Muscle of leg (tissue), 11 donors: ENCODE data around the gene HBA2. TPM values are rescaled to one million over a fixed set of nuclear protein-coding genes. Genes with fewer than 3 reads are reported as not detected.
A peak's percentile ranks its signal among the peaks of the same experiment; 100 is the strongest.

Experiments
- DNase-seq: peaks from one replicate; pipeline ENCODE4 v3.0.0; 2013
- H3K27ac ChIP-seq: one replicate; pipeline ENCODE4 v1.5.1; 2013; ENCODE audit warnings: mild to moderate bottlenecking, low read length, control low read depth
- H3K27me3 ChIP-seq: one replicate; pipeline ENCODE4 v1.6.1; 2013; ENCODE audit warnings: low read length; ENCODE audit not compliant: control insufficient read depth, insufficient read depth
- H3K36me3 ChIP-seq: one replicate; pipeline ENCODE4 v1.6.1; 2013; ENCODE audit warnings: low read length; ENCODE audit not compliant: control insufficient read depth, insufficient read depth
- H3K4me1 ChIP-seq: one replicate; pipeline ENCODE4 v1.6.1; 2013; ENCODE audit warnings: low read length; ENCODE audit not compliant: control insufficient read depth, insufficient read depth
- H3K4me3 ChIP-seq: one replicate; pipeline ENCODE4 v1.5.1; 2013; ENCODE audit warnings: low read length, control low read depth
- H3K9me3 ChIP-seq: replicated peaks from 2 replicates; pipeline ENCODE4 v1.6.1; 2013; ENCODE audit warnings: low read depth, low read length; ENCODE audit not compliant: control insufficient read depth
- WGBS: methylation state at CpG from one replicate; pipeline ENCODE4 v1.1.5; 2013; ENCODE audit warnings: missing lambda C conversion rate; ENCODE audit not compliant: insufficient coverage; 5-methylcytosine and 5-hydroxymethylcytosine counted together
- polyA plus RNA-seq, 8 donors: library from polyadenylated mRNA; unstranded; fragments of 120-200 nt; gene quantifications; one replicate each; pipeline versions ENCODE4 v1.2.1 to v1.2.3, GENCODE V29; 2013; ENCODE audit warnings: inconsistent platforms in 1 of 8, low replicate concordance in 1 of 8; ENCODE audit not compliant: insufficient read length in 8 of 8, insufficient read depth in 1 of 8
- total RNA-seq: library from RNA; stranded (reverse); fragments of 120-200 nt; gene quantifications from one replicate; pipeline ENCODE4 v1.2.4, GENCODE V29; 2013

Gene HBA2
- total and polyA plus RNA-seq, 9 donors, result 926 to 10,285 (median 5,731) TPM

DNA sequence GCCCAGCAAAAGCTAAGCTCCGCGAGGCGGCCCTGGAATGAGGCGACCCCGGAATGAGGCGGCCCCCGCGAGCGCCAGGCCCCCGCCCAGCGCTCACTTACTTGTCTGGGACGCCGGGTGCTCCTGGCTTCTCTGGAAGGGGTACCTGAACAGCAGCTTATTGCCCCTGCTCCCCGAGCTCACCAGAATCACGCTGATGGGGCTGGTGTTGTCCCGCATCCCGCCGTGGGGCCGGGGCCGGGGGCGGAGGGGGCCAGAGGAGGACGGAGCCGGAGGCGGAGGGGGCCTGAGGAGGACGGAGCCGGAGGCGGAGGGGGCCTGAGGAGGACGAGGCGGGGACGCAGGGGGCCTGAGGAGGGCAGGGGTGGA, 34.6 kb upstream of the HBA2 start:
- Histone ChIP-seq H3K27ac (peak overlapping the region; percentile 71), H3K4me1 (peaks cover 5% of the 10 kb centered on the region), H3K9me3 (no peaks in the 10 kb centered on the region), H3K4me3 (peak overlapping the region; percentile 70), H3K36me3 (no peaks in the 10 kb centered on the region), H3K27me3 (no peaks in the 10 kb centered on the region)
- DNase-seq, result peak; percentile 54
- under 1% methylated on average over 14 of the region's 30 CpGs for WGBS

DNA sequence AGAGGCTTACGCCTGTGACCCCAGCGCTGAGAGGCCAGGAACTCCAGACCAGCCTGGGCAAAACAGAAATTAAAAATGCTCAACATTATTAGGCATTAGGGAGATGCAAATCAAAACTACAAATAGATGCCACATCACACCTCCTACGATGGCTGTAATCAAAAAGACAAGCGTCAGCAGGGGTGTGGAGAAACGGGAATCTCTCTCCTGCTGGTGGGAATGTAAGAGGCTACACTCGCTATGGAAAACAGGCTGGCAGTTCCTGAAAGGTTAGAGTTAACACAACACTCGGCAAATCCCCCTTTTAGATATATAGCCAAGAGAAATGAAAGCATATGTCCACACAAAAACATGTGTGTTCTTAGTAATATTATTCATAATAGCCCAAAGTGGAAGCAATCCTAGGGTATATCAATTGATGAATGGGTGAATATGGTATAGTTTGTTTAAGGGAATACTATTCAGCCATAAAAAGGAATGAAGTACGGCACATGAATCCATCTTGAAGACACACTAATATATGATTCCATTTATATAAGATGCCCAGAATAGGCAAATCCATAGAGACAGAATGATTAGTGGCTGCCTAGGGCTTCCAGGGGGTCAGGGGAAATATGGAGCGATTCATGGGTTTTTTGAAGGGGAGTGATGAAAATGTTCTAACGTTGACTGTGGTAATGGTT, 32.4 kb upstream of the HBA2 start:
- H3K4me1 ChIP-seq, result peaks cover 5% of the 10 kb centered on the region
- 84% methylated on average over 2 of the region's 10 CpGs for WGBS
- no peaks in the 10 kb centered on the region for H3K9me3 ChIP-seq
- no peak overlapping the region for H3K4me3 ChIP-seq
- H3K27ac ChIP-seq, result no peak overlapping the region
- DNase-seq, result no peak
- no peaks in the 10 kb centered on the region for H3K27me3 ChIP-seq
- H3K36me3 ChIP-seq, result no peaks in the 10 kb centered on the region

DNA sequence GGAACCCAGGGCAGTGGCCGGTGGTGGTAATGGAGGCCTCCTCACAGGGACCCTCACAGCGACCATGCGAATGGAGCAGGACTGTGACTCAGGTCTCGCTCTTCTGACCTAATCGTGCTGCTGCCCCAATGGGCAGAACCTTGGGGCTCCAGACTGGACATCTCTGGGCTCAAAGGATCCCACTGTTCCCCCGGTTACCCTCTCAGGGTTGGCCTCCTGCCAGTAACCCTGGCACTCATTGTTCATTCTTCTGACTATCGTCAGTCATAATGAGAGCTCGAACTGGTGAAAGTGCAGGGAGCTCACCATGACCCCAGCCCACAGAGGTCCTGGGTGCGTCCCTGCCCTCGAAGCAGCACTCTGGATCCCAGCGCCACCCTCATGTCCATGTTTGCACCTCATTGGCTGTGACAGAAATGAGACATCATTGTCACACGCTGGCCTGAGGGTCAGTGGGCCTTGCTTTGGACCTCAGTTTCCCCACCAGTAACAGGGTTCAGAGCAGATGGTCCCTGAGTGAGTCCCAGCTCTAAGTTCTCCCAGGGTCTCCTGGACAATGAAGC, 30.2 kb upstream of the HBA2 start:
- no peak overlapping the region for H3K4me3 ChIP-seq
- H3K4me1 ChIP-seq, result peaks cover 2% of the 10 kb centered on the region
- 81% methylated on average over 12 of the region's 12 CpGs for WGBS
- no peaks in the 10 kb centered on the region for H3K36me3 ChIP-seq
- H3K27me3 ChIP-seq, result peaks cover 2% of the 10 kb centered on the region
- no peaks in the 10 kb centered on the region for H3K9me3 ChIP-seq
- DNase-seq, result no peak
- no peak overlapping the region for H3K27ac ChIP-seq

DNA sequence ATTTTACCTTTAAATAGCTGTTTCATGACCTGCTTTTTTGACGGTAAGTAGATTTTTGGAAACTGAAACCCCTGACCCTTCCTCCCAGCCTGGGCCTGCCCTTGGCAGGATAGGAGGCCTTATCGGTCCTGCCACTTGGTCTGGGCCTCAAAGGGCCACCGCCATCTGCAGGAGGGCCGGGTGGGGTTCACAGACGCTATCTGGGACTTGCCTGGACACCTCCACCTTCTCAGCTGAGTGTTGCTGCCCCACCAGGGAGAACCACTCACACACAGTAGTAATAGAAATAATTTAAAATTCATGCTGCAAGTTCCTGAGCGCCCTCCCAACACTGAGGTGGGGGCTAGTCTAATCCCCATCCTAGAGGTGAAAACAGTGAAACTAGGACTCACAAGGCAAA, 29.6 kb upstream of the HBA2 start:
- no peak overlapping the region for H3K27ac ChIP-seq
- no peaks in the 10 kb centered on the region for H3K9me3 ChIP-seq
- WGBS, result no CpG with 5 or more reads among the region's 6 CpGs
- H3K27me3 ChIP-seq, result peaks cover 2% of the 10 kb centered on the region
- no peaks in the 10 kb centered on the region for H3K36me3 ChIP-seq
- no peak for DNase-seq
- no peak overlapping the region for H3K4me3 ChIP-seq
- H3K4me1 ChIP-seq, result no peaks in the 10 kb centered on the region

DNA sequence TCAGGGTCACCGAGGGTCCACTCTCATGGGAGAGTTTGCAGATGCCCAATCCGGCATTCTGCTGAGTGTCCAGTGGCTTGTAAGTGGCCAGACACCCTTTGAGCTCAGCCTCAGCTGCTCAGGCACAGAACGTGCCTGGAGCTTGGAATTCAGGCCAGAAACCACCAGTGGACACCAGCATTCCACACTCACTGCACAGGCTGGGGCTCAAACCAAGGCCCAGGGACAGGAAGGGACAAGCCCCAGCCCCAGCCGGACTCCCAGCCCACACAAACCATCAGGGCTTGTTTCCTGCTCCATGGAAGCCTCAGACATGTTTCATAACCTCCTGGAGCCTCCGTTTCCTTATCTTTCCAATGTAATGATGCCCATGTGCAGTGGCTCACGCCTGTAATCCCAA, 29.2 kb upstream of the HBA2 start:
- DNase-seq, result no peak
- 53% methylated on average over 6 of the region's 6 CpGs for WGBS

DNA sequence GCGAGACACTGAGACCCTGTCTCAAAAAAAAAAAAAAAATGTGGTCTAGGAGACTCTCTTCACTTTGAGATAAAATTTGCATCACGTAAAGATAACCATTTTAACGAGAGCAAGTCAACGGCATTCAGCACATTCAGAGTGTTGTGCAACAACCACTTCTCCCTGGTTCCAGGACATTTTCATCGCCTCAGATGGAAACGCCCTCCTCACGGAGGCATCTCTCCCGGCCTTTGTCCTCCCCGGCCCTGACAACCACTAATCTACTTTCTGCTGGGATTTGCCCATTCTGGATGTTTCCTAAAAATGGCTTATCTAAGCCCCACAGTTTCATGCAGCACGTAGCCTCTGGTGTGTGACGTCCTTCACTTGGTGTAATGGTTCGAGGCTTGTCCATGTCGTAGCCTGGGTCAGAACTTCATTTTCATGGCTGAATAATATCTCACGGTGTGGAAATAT, 27.9 kb upstream of the HBA2 start:
- no peak overlapping the region for H3K4me3 ChIP-seq
- 78% methylated on average over 13 of the region's 14 CpGs for WGBS
- H3K27me3 ChIP-seq, result peaks cover 11% of the 10 kb centered on the region
- no peaks in the 10 kb centered on the region for H3K9me3 ChIP-seq
- DNase-seq, result no peak
- no peaks in the 10 kb centered on the region for H3K4me1 ChIP-seq
- no peak overlapping the region for H3K27ac ChIP-seq
- H3K36me3 ChIP-seq, result no peaks in the 10 kb centered on the region

More for the DNA sequence above, 29.2 kb upstream of the HBA2 start:
- Histone ChIP-seq H3K27ac (no peak overlapping the region), H3K4me1 (no peaks in the 10 kb centered on the region), H3K9me3 (no peaks in the 10 kb centered on the region), H3K4me3 (no peak overlapping the region), H3K36me3 (no peaks in the 10 kb centered on the region), H3K27me3 (peaks cover 2% of the 10 kb centered on the region)

DNA sequence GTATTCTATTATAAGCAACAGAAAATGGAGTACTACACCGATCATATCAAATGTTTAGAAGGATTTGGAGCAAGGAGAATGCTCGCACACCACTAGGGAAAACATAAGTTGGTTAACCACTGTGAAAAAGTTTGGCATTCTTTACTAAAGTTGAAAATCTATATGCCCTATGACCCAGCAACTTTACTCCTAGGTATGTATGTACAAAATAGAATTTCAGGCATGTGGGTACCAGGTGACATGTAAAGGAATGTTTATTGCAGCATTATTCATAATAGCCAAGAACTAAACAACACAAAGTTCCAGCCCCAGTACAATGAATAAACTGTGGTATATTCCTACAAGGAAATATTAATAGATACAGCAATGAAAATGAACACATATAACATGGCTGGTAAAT, 26.0 kb upstream of the HBA2 start:
- peaks cover 13% of the 10 kb centered on the region for H3K27me3 ChIP-seq
- no CpG with 5 or more reads among the region's 2 CpGs for WGBS
- H3K27ac ChIP-seq, result no peak overlapping the region
- H3K9me3 ChIP-seq, result no peaks in the 10 kb centered on the region
- H3K4me1 ChIP-seq, result no peaks in the 10 kb centered on the region
- no peak overlapping the region for H3K4me3 ChIP-seq
- DNase-seq, result no peak
- H3K36me3 ChIP-seq, result no peaks in the 10 kb centered on the region

DNA sequence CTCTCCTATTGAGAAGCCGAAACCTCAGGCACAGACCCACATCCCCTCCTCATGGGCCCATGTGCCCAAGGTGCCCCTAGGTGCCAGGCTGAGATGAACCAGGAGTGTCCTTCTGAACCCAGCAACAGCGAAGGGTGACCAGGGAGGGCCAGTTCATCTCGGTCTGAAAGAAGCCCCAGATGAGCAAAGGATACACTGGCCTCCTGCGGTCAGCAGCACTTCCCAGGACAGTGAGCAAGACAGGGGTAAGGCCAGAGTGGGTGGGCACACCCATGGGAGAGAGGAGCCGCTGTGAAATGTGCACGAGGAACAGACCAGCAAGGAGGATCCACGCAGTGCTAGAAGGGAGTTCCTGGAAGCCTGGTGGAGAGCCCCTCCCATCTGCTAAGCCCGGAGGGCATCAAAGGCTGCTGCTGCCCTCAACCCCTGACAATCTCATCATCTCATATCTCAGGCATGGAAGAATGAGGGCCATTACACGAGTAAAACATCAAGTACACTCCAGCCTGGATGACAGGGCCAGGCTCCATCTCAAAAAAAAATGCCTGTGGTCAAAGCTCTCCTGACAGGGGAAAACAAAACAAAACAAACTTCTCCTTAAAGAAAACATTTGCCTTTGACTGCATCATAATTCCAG, 23.5 kb upstream of the HBA2 start:
- Histone ChIP-seq H3K4me3 (no peak overlapping the region), H3K9me3 (no peaks in the 10 kb centered on the region), H3K27me3 (peaks cover 19% of the 10 kb centered on the region), H3K27ac (no peak overlapping the region), H3K4me1 (no peaks in the 10 kb centered on the region), H3K36me3 (no peaks in the 10 kb centered on the region)
- no peak for DNase-seq
- 55% methylated on average over 9 of the region's 9 CpGs for WGBS

DNA sequence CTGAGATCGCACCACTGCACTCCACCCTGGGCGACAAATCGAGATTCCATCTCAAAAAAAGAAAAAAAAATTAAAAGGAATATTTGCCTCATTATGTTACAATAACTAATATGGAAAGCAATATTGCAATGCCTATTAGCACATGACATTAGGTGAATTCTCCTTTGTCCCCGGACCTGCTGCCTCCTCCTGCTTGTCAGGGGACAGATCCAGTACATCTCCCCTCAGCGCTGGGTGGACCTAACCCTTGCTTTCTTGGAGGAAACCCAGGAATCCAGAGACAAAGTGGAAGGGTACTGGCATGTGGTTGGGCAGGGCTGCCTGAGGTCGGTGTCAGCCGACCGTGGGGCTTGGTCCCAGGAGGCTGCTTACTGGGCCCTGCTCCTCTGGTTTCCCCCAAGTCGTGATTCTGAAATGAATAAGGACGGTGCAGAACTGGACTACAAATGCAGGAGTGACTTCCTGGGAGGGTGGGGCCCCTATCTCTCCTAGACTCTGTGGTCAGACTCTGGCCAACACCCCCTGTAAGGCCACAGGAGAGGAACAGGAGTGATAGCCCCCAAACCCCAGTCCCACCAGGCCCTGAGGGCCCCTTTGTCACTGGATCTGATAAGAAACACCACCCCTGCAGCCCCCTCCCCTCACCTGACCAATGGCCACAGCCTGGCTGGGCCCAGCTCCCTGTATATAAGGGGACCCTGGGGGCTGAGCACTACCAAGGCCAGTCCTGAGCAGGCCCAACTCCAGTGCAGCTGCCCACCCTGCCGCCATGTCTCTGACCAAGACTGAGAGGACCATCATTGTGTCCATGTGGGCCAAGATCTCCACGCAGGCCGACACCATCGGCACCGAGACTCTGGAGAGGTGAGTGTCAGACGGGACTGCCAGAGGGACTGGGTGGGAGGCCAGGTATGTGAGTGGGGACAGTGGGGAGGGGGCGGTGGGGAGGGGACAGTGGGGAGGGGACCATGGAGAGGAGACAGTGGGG, 20.2 kb upstream of the HBA2 start, which contains the start of gene HBZ:
TSS of gene HBZ (plus strand) at position 504 of the 988 bp plus-strand sequence. CDS start at position 770, 266 bp downstream.
- 68% methylated on average over 12 of the region's 17 CpGs for WGBS
- peaks cover 10% of the 10 kb centered on the region for H3K4me1 ChIP-seq
- no peak within 1 kb of the TSS for H3K27ac ChIP-seq
- no peak within 1 kb of the TSS for H3K4me3 ChIP-seq
- DNase-seq, result no peak
- peaks cover 43% of the 10 kb centered on the region for H3K27me3 ChIP-seq
- H3K9me3 ChIP-seq, result no peaks in the 10 kb centered on the region
- no peaks in the 10 kb centered on the region for H3K36me3 ChIP-seq
